Ascending aorta (tissue), 2 donors: ENCODE measurements around the gene FAF1. TPM values are rescaled to one million over a fixed set of nuclear protein-coding genes. Genes with fewer than 3 reads are reported as not detected.
"Not testable (repeated sequence)": the region's sequence is repeated elsewhere in the genome, so short reads cannot be mapped to it uniquely, and the experiment has no call there.

Experiments used
- DNase-seq, 2 donors: peaks; one replicate each; pipeline ENCODE4 v3.0.0-alpha.2; 2019; ENCODE audit warnings: low spot score in 2 of 2
- H3K27ac ChIP-seq, 2 donors: fragments of 200-600 bp; sonication (generic); one replicate each; pipeline ENCODE4 v1.5.1; 2016 to 2017; ENCODE audit warnings: mild to moderate bottlenecking in 1 of 2
- H3K27me3 ChIP-seq: fragments of 200-600 bp; sonication (generic); one replicate; pipeline ENCODE4 v1.5.1; 2017
- H3K36me3 ChIP-seq, 2 donors: fragments of 200-600 bp; sonication (generic); one replicate each; pipeline ENCODE4 v1.5.1; 2016
- H3K4me1 ChIP-seq, 2 donors: fragments of 200-600 bp; sonication (generic); one replicate each; pipeline ENCODE4 v1.5.1; 2016 to 2017; ENCODE audit warnings: mild to moderate bottlenecking in 1 of 2
- H3K4me3 ChIP-seq, 2 donors: fragments of 200-600 bp; sonication (generic); one replicate each; pipeline ENCODE4 v1.5.1; 2016 to 2017; ENCODE audit warnings: mild to moderate bottlenecking in 1 of 2
- H3K9me3 ChIP-seq, 2 donors: fragments of 200-600 bp; sonication (generic); one replicate each; pipeline ENCODE4 v1.5.1; 2016
- CTCF ChIP-seq, 3 experiments: fragments of 200-600 bp in 2 of 3; fragments of 450-650 bp in 1 of 3; sonication (generic) in 2 of 3; IDR thresholded peaks; one replicate each; pipeline ENCODE4 v1.5.1; 2016 to 2019; ENCODE audit warnings: antibody characterized with exemption in 3 of 3, mild to moderate bottlenecking in 1 of 3, moderate library complexity in 1 of 3
- intact Hi-C: fragments of 100-400 bp; cut with DNase I; formaldehyde crosslinking; loops from one replicate; pipeline ENCODE4 v1.15.1; 2023
- total RNA-seq: library from RNA; depleted of rRNA; stranded (reverse); fragments of >200 nt; gene quantifications from one replicate; pipeline ENCODE4 v1.1.0, GENCODE V29; 2016

FAF1 gene
- total RNA-seq, 1 donor from 2014 or later = 16.4 TPM

GRCh38 chr1:50950396-50950795 lies 9.7 kb downstream of the FAF1 start:
- H3K9me3 ChIP-seq = no peaks in the 10 kb centered on the region
- no peak overlapping the region for H3K27ac ChIP-seq
- no peaks in the 10 kb centered on the region for H3K4me1 ChIP-seq
- intact Hi-C loops = no loop called here
- no peak for TF ChIP-seq CTCF (IDR thresholded peaks at IDR 0.05)
- no peaks in the 10 kb centered on the region for H3K27me3 ChIP-seq
- H3K4me3 ChIP-seq = no peak overlapping the region
- no peak for DNase-seq
- no peaks in the 10 kb centered on the region for H3K36me3 ChIP-seq

- Histone ChIP-seq H3K9me3 (no peaks in the 10 kb centered on the region), H3K4me1 (no peaks in the 10 kb centered on the region), H3K27me3 (no peaks in the 10 kb centered on the region), H3K36me3 (no peaks in the 10 kb centered on the region), H3K4me3 (no peak overlapping the region), H3K27ac (no peak overlapping the region)
- no peak for TF ChIP-seq CTCF (IDR thresholded peaks at IDR 0.05)
- intact Hi-C loops = no loop called here
- DNase-seq = no peak
These were observed 10.6 kb downstream of the FAF1 start for GRCh38 chr1:50949286-50949982.

GRCh38 chr1:50942334-50942733 lies 17.7 kb downstream of the FAF1 start:
- Histone ChIP-seq H3K9me3 (no peaks in the 10 kb centered on the region), H3K4me1 (no peaks in the 10 kb centered on the region), H3K27me3 (no peaks in the 10 kb centered on the region), H3K27ac (no peak overlapping the region), H3K36me3 (no peaks in the 10 kb centered on the region), H3K4me3 (no peak overlapping the region)
- no peak for TF ChIP-seq CTCF (IDR thresholded peaks at IDR 0.05)
- intact Hi-C loops = no loop called here
- DNase-seq = no peak

GRCh38 chr1:50940291-50940690 lies 19.8 kb downstream of the FAF1 start:
- TF ChIP-seq CTCF (IDR thresholded peaks at IDR 0.05) = no peak
- no peaks in the 10 kb centered on the region for H3K4me1 ChIP-seq
- no peak for DNase-seq
- intact Hi-C loops = no loop called here
- H3K4me3 ChIP-seq = no peak overlapping the region
- H3K36me3 ChIP-seq = no peaks in the 10 kb centered on the region
- H3K27ac ChIP-seq = no peak overlapping the region
- no peaks in the 10 kb centered on the region for H3K27me3 ChIP-seq
- no peaks in the 10 kb centered on the region for H3K9me3 ChIP-seq

- no peak overlapping the region for H3K27ac ChIP-seq
- no peak for TF ChIP-seq CTCF (IDR thresholded peaks at IDR 0.05)
- no peaks in the 10 kb centered on the region for H3K9me3 ChIP-seq
- H3K36me3 ChIP-seq = no peaks in the 10 kb centered on the region
- H3K4me1 ChIP-seq = no peaks in the 10 kb centered on the region
- intact Hi-C loops = loop anchor here (5.0 to 10.0 kb wide), 2 partner anchors 51 to 108 kb away; no protein-coding TSS in a partner anchor
- DNase-seq = no peak
- no peak overlapping the region for H3K4me3 ChIP-seq
- no peaks in the 10 kb centered on the region for H3K27me3 ChIP-seq
These were observed 23.7 kb downstream of the FAF1 start for GRCh38 chr1:50936321-50936720.

- not testable (repeated sequence) for DNase-seq, H3K27me3 ChIP-seq, H3K4me3 ChIP-seq, H3K9me3 ChIP-seq, H3K36me3 ChIP-seq, H3K4me1 ChIP-seq, H3K27ac ChIP-seq
- intact Hi-C loops = loop anchor here (5.0 to 10.0 kb wide), 2 partner anchors 52 to 110 kb away; no protein-coding TSS in a partner anchor
These were observed 24.8 kb downstream of the FAF1 start for GRCh38 chr1:50935276-50935675.
